ENCODE data around the gene SLC16A5. TPM values are rescaled to one million over a fixed set of nuclear protein-coding genes. Genes with fewer than 3 reads are reported as not detected.
"Not testable (repeated sequence)": the region's sequence is repeated elsewhere in the genome, so short reads cannot be mapped to it uniquely, and the experiment has no call there.

The SLC16A5 gene
- total RNA-seq, 1 donor from 2014 or later, result 16.4 TPM

DNA sequence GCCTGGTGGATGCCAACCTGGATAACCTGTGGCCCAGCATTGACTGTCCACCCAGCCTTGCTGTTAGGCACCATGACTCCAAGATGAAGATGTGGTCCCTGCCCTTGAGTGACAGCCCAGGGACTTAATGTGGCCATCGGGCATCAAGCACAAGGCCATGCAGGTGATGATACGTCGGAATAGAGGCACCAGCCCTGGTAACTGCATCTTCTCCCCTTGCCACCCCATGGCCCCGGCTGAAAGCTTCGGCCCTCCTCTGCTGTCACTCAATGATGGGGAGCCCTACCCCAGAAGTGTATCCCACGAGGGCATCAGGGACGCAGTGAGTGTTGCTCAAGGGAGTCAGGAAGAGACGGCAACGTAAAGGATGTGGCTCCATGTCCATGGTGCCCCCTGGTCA is 41.8 kb downstream of the SLC16A5 start:
- H3K27ac Mint-ChIP-seq, result no peak overlapping the region
- no peak for TF ChIP-seq CTCF (conservative IDR thresholded peaks at IDR 0.05)
- no peak for DNase-seq (ENCODE audit: extremely low spot score, unreplicated experiment)
- H3K4me3 Mint-ChIP-seq, result peak overlapping the region; percentile 72
- H3K4me1 Mint-ChIP-seq (ENCODE audit: unreplicated experiment), result peaks cover 6% of the 10 kb centered on the region
- H3K9me3 Mint-ChIP-seq, result no peaks in the 10 kb centered on the region
- no peaks in the 10 kb centered on the region for H3K27me3 Mint-ChIP-seq
- peaks cover 5% of the 10 kb centered on the region for H3K36me3 Mint-ChIP-seq

GRCh38 chr17:75130059-75130631 is 42.4 kb downstream of the SLC16A5 start:
- peak overlapping the region; percentile 91 for H3K27ac Mint-ChIP-seq
- no peaks in the 10 kb centered on the region for H3K9me3 Mint-ChIP-seq
- DNase-seq (ENCODE audit: extremely low spot score, unreplicated experiment), result no peak
- H3K36me3 Mint-ChIP-seq, result peaks cover 8% of the 10 kb centered on the region
- TF ChIP-seq CTCF (conservative IDR thresholded peaks at IDR 0.05), result no peak
- H3K4me3 Mint-ChIP-seq, result peak overlapping the region; percentile 95
- peaks cover 6% of the 10 kb centered on the region for H3K4me1 Mint-ChIP-seq (ENCODE audit: unreplicated experiment)
- no peaks in the 10 kb centered on the region for H3K27me3 Mint-ChIP-seq

DNA sequence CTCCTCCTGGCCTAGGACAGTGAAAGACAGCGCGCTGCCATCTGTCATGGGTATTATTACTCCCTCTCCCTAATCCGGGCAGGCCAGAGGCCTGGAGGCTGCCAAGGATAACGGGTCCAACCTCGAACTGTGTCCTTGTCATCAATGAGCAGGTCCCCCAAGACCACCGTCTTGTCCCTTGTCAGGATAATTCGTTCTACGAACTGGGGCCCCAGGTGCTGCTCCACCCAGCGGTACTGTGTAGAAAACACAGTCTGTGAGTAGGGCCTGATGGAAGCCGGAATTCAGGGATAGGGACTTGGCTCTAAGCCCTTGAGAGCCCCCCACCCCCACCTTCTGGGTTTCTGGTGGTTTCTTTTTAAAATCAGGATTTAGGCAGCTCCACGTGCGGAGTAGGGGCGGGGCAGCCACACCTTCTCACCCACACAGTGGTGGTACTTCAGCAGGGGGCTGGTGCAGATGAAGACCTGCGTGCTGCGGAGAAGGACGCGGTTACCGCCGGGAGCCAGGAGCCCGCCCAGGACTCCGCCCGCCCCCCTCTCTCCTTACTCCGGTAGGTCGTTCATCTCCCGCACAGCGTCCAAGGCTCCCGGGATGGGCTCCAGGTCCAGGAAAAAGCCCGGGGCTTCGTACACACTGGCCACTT is 43.0 kb downstream of the SLC16A5 start:
- Mint-ChIP-seq H3K9me3 (no peaks in the 10 kb centered on the region), H3K27me3 (no peaks in the 10 kb centered on the region), H3K4me1 (ENCODE audit: unreplicated experiment) (peaks cover 6% of the 10 kb centered on the region), H3K4me3 (peak overlapping the region; percentile 95), H3K27ac (peak overlapping the region; percentile 91), H3K36me3 (peaks cover 10% of the 10 kb centered on the region)
- DNase-seq (ENCODE audit: extremely low spot score, unreplicated experiment), result no peak
- TF ChIP-seq CTCF (conservative IDR thresholded peaks at IDR 0.05), result peak; percentile 66

DNA sequence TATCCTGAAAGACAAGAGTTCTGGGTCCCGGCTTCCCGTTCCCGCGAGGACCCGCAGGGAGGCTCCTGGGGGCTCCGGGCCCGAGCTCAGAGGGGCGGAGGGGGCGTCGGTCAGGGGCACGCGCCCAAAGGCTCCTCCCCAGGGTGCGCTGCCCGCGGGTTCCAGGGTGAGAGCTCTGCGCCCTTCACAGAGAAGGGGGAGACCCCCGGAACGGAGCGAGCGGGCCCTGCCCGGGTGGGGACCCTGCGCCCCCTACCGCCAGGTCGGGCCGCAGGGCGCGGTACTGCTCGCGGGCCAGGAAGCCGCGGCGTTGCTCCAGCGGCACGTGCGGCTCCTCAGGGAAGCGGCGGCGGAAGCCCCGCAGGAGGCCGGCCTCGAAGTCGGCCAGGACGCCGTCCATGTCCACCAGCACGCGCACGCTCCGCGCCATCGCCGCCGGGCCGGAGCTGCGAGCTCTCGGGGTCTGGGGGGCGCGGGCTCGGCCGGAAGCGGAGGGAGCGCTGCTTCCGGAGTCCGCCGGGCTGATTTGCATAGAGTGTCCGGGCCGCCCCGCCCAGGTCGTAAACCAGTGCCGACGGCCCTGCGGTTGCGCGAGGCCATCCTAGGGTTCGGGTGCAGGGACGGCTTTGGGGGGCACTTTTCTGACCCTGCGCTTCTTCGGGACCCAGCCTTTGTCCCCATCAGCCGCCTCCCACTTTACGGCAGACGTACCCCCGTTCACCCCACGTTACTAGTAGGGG is 43.7 kb downstream of the SLC16A5 start, which contains the start of gene NT5C:
Gene NT5C, minus strand, starts transcription at position 465 of the 740 bp plus-strand sequence. Its CDS starts 35 bp downstream, at position 430.
- Mint-ChIP-seq H3K4me3 (peak within 1 kb of the TSS; percentile 95), H3K27me3 (no peaks in the 10 kb centered on the region)
- TF ChIP-seq CTCF (conservative IDR thresholded peaks at IDR 0.05), result peak; percentile 77

DNA sequence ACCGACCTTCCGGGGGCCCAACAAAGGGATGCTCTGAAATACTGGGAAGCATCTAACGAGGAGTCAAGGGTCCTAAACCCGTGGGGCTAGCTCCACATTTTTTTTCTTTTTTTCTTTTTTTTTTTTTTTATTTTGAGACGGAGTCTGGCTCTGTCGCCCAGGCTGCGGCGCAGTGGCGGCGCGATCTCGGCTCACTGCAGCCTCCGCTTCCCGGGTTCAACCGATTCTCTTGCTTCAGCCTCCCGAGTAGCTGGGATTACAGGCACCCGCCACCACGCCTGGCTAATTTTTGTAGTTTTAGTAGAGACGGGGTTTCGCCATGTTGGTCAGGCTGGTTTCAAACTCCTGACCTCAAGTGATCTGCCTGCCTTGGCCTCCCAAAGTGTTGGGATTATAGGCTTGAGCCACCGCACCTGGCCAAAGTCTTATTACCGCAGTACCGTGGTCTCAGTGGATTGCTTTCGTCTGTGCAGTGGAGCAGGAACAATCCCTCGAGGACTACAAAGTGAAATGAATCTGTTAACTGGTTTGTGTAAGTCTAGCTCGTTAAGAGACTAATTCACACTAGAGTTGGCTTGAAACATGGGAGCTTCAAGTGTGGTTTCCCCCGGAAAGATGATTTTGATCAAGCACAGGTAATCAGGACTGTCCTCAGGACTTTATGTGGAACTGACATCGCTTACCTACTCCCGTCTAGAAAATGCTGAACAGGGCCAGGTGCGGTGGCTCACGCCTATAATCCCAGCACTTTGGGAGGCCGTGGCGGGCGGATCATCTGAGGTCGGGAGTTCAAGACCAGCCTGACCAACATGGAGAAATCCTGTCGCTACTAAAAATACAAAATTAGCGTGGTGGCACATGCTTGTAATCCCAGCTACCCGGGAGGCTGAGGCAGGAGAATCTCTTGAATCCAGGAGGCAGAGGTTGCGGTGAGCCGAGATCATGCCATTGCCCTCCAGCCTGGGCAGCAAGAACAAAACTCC is 44.6 kb downstream of the SLC16A5 start:
- H3K4me1 Mint-ChIP-seq (ENCODE audit: unreplicated experiment); H3K27me3 Mint-ChIP-seq; H3K9me3 Mint-ChIP-seq; DNase-seq (ENCODE audit: extremely low spot score, unreplicated experiment): not testable (repeated sequence)
- Mint-ChIP-seq H3K4me3 (peak overlapping the region; percentile 90), H3K36me3 (peaks cover 16% of the 10 kb centered on the region), H3K27ac (peak overlapping the region; percentile 82)

More for the DNA sequence above, 43.7 kb downstream of the SLC16A5 start, which contains the start of gene NT5C:
- H3K9me3 Mint-ChIP-seq, result no peaks in the 10 kb centered on the region
- peak; percentile 87 for DNase-seq (ENCODE audit: extremely low spot score, unreplicated experiment)
- H3K4me1 Mint-ChIP-seq (ENCODE audit: unreplicated experiment), result peaks cover 6% of the 10 kb centered on the region
- peaks cover 13% of the 10 kb centered on the region for H3K36me3 Mint-ChIP-seq
- peak within 1 kb of the TSS; percentile 91 for H3K27ac Mint-ChIP-seq
